Measurements from ENCODE around the gene ATG4C.

DNA sequence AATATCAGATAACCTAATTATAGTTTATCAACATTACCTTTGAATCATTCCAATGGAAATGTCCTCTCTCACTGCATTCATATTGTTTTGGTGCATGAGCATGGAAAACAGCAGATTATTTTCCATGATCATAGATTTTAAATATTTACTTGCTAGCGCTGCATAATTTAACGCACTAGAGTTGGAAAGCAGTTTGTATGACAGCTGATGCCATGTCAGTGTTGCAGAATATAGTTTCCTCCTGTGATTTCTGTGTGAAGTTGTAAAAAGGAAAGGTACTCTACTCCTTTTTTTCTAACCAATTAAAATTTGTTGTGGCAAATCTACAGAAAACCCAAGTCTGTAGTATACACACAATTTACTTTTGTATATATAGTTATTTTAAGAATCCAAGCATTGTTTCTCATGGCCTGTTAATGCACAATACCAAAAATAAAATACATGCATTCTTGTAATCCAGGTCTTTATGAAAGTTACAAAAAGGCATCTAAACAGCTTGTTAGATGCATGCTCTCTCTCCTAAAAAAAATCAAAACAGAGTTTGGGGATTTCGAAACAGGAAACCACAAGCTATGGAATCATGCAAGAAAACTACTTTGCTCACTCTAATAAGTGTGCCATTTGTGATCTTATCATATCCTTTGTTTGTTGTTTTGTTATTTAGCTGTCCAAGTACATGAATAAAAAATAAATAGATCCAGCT, 1.9 kb upstream of the ATG4C start:
- no peak for TF ChIP-seq POLR2A (IDR thresholded peaks at IDR 0.05)
- TF ChIP-seq, protein P1, sequence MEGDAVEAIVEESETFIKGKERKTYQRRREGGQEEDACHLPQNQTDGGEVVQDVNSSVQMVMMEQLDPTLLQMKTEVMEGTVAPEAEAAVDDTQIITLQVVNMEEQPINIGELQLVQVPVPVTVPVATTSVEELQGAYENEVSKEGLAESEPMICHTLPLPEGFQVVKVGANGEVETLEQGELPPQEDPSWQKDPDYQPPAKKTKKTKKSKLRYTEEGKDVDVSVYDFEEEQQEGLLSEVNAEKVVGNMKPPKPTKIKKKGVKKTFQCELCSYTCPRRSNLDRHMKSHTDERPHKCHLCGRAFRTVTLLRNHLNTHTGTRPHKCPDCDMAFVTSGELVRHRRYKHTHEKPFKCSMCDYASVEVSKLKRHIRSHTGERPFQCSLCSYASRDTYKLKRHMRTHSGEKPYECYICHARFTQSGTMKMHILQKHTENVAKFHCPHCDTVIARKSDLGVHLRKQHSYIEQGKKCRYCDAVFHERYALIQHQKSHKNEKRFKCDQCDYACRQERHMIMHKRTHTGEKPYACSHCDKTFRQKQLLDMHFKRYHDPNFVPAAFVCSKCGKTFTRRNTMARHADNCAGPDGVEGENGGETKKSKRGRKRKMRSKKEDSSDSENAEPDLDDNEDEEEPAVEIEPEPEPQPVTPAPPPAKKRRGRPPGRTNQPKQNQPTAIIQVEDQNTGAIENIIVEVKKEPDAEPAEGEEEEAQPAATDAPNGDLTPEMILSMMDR (IDR thresholded peaks at IDR 0.05), result no peak

All from adrenal gland (tissue), 5 donors.